HTR-8/SVneo (cell line): ENCODE data around the gene TRMT6.

Source experiments
- DNase-seq: peaks from one replicate; pipeline ENCODE4 v3.0.0; 2011; ENCODE audit warnings: low spot score, mixed read lengths; ENCODE audit not compliant: insufficient read length
- FAIRE-seq: peaks from 2 replicates; lab custom pipeline; 2011; peaks lifted over from hg19 to GRCh38; lab: Jason Lieb, UNC

The TRMT6 gene

GRCh38 chr20:5913166-5913565, 37.2 kb downstream of the TRMT6 start:
- DNase-seq, result no peak
- no peak for FAIRE-seq

GRCh38 chr20:5910186-5910585, 40.1 kb downstream of the TRMT6 start:
- FAIRE-seq (no peak), DNase-seq (no peak)

- FAIRE-seq, result no peak
Measured at GRCh38 chr20:5908981-5909380, 41.4 kb downstream of the TRMT6 start.

GRCh38 chr20:5900908-5901307, 49.4 kb downstream of the TRMT6 start:
- no peak for DNase-seq
- FAIRE-seq, result no peak

More at GRCh38 chr20:5908981-5909380, 41.4 kb downstream of the TRMT6 start:
- DNase-seq, result no peak

- FAIRE-seq, result no peak
- no peak for DNase-seq
Measured at GRCh38 chr20:5899444-5899843, 50.9 kb downstream of the TRMT6 start.

GRCh38 chr20:5895626-5896025, 54.7 kb downstream of the TRMT6 start:
- DNase-seq, result no peak
- no peak for FAIRE-seq

- DNase-seq (no peak), FAIRE-seq (no peak)
Measured at GRCh38 chr20:5893621-5894020, 56.7 kb downstream of the TRMT6 start.

- DNase-seq (no peak), FAIRE-seq (no peak)
Measured at GRCh38 chr20:5893052-5893451, 57.3 kb downstream of the TRMT6 start.

GRCh38 chr20:5890773-5891441, 59.4 kb downstream of the TRMT6 start:
- DNase-seq (no peak), FAIRE-seq (no peak)

- FAIRE-seq (no peak), DNase-seq (no peak)
Measured at GRCh38 chr20:5888041-5888440, 62.3 kb downstream of the TRMT6 start.

- no peak for FAIRE-seq
- no peak for DNase-seq
Measured at GRCh38 chr20:5887386-5887785, 62.9 kb downstream of the TRMT6 start.
